Activated CD8-positive, alpha-beta memory T cell treated with anti-CD3 and anti-CD28 coated beads for 24 hours (primary cell): ENCODE data around the gene PRKACB.

ENCODE experiments used
- DNase-seq: peaks from one replicate; pipeline ENCODE4 v3.0.0-alpha.2; 2020

PRKACB gene

DNA sequence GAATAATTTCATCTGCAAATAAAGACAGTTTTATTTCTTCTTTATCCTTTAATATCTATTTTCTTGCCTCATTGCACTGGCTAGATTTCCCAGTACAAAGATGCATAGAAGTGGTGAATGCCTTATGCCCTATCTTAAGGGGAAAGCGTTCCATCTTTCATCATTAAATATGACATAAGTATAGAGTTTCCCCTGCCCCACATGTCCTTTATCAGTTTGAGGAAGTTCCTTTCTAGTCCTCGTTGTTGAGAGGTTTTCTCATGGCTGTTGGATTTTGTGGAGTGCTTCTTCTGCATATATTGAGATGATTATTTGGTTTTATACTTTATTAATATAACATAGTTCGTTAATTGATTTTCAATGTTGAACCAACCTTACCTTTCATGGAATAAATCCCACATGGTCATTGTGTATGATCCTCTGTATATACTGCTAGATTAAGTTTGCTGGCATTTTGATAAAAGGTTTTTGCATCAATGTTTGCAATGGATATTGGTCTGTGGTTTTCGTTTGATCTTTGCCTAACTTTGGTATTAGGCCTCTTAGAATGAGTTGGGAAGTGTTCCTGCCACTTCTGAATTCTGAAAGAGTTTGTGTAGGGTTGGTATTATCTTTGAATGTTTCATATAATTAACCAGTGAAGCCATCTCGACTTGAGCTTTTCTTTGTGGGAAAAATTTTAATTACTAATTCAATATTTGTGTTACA is 15.6 kb downstream of the PRKACB start:
- DNase-seq = no peak

DNA sequence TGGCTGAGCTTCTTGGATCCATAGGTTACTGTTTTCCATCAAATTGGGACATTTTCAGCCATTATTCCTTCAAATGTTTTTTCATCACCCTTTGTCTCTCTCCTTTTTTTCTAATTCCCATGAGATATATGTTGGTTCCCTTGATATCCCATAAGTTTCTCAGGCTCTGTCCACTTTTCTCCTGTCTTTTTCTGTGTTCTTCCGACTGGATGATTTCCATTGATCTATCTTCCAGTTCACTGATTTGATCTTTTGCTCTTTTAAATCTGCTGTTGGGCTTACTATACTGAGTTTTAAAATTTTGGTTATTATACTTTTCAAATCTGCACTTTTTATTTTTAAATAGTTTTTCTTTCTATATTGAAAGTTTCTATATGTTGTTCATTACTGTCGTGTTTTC is 18.2 kb downstream of the PRKACB start:
- no peak for DNase-seq

DNA sequence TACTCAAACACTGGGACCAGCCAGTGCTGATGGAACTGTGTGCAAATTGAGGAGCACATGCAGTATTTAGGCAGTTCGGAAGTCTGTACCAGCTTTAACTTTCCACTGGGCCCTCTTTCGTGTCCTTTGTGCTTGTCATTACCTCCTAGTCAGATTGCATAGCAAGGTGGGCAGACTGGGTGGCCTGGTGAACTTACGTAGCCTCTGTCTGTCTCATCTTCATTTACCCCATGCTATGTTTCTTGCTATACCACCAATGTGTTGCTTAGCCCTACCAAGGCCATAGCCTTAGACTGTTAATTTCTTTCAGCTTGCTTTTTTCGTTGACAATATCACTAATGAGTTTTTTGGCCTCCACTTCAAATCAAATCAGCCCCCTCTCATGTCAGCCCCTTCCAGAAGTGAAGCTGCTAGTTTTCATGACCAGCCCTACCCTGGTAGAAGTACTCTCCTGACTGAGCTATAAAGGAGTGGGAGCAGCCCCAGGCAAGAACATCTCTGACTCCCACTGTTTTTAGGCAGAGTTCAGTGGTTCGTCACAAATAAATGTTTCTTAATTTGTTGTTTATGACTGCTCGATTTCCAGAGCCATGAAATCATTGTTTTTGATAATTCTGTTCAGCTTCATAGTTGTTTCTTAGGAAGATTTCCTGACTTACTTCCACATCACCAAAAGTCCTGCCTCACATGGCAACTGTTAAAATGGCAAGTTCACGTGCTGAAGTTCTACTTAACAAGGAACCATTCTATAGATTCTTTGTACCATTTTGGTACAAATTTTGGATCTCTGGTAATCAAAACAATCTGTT is 19.3 kb downstream of the PRKACB start:
- DNase-seq = no peak

DNA sequence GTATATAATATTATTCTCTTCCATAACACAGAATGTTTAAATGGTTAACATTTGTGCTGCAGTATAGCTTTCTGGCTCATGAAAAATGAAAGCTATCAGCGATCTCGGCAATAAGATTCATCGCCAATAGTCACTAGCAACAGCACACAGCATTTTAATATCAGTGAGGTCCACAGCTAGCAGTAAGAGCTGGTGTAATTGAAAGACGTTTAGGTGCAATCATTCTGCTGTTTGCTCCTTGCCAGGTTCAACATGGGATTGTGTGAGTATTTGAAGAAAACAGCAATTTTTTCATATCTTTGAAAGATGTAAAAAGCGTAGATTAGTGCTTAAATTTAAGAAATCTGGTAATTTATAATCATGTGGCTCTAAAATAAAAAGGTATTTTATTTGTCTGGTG is 20.1 kb downstream of the PRKACB start:
- DNase-seq = no peak

DNA sequence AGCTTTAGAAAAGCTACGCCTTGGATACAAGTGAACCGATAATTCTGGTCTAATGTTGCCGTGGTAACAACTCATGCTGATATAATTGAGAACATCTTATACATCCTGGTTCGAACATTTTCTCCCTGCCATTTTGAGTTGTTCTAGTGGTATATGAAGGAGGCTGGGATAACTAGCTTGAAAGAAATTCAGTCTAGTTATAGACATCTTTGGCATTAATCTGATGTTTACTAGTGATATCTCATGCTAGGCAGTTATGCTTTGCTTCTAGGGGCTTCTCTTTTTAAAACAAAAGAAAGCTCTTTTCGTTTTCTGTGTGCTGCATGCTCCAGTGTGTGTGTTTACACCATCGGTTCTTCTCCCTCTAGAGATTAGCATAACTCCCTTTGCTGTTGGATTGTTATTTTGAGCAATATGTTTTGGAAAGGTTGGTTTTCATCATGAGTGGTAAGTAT is 20.5 kb downstream of the PRKACB start:
- no peak for DNase-seq

DNA sequence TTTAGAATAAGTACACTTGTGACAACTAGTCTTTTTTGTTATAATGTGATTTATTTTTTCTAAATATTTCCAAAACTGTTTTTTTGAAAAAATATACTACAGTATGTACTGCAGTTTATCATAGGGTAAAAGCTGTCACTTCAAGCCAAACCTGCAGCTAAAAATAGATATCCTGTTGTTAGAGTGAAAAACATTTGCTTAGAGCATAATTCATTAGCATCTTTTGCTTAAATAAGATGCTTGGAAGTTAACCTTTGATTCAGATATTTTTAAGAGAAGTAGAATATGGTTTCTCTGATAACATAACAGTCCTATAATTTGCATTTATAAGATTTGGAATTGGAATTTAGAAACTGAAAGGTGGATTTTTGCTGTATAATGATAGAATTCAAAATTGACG is 21.5 kb downstream of the PRKACB start:
- no peak for DNase-seq

DNA sequence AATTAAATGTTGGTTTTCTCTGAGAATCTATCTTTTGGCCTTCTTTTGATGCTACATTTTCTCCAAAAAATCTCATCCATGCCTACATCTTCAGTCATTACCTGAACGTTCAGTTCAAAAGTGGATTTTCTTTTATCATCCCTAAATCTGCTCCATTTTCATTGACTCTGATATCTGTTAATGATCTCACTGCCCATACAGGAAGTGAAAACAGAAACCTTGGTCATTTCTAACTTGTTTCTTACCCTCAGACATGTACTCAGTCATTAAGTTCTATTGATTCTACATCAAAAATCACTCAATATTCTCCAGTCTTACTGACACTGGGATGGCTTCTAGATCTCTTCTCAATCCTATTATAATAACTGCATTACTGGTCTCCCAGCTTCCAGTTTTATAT is 22.7 kb downstream of the PRKACB start:
- no peak for DNase-seq

DNA sequence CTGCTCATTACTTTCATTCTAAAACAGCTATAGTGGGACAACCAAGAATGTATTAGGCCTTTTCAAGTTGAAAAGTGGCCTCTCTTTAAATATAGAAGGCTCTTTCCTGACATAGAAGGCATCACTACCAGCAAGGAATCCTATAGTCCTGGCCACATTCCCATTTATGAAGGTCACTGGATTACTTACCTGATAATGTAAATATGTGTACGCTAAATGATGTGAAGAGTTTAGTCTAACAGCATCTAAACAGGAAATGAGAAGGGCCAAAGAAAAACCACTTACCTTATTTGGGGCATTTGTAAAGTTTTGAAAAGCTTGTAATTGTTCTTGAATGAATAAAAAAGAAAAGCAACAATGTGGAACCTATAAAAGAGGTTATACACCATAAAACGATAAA is 24.7 kb downstream of the PRKACB start:
- no peak for DNase-seq

DNA sequence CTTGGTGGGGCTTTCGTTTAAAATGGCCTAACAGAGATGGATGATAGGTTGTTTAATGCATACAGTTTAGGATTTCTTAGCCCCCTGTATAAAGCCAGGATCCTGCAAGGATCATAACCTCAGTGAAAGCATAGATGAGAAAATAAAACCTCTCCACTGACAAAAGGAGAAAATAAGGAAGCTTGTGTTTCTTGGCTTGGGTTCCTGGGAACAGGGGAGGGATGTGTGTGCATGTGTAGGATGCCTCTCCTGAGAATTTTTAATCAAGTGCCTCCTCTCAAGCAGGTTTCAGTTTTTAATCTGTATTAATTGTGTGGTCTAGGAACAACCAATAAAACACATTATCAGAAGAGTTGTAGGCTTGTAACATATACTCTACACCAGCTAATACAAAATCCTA is 26.1 kb downstream of the PRKACB start:
- no peak for DNase-seq

DNA sequence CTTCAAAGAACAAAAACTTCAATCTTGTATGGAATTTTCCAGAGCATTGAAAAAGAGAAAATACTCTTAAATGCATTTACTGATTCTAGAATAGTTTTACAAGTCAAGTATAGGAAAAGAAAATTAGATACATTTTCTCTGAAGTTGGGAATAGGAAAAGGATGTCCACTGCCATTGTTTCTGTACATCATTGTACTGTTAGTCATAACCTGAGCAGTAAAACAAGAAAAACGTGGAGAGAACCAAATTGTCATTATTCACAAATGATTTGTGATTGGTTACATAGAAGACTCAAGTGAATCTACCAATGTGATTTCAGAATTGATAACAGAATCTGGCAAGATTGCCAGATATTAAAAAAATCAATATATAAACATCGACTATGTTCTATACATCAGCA is 27.4 kb downstream of the PRKACB start:
- no peak for DNase-seq

DNA sequence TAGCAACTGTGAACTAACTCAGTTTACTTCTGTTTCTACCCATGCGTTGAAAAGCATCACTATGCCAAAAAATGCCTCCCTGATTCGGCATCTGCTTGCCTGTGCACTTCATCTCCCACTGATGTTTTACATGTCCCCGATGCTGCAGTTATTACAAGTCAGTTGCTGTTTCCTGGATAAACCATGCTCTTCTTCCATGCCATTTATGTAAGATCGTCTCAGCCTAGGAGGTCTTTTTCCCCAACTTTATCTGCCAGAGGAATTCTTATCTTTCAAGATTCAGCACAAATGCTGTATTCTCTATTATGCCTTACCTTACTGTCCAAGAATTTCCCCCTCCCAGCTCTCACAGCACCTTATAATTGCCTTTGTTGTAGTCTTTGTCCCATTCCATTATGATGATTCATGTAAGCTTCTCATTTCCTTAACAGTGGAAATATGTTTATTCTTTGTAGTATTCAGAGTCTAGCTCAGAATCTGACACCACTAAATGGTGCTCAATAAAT is 30.0 kb downstream of the PRKACB start:
- no peak for DNase-seq

DNA sequence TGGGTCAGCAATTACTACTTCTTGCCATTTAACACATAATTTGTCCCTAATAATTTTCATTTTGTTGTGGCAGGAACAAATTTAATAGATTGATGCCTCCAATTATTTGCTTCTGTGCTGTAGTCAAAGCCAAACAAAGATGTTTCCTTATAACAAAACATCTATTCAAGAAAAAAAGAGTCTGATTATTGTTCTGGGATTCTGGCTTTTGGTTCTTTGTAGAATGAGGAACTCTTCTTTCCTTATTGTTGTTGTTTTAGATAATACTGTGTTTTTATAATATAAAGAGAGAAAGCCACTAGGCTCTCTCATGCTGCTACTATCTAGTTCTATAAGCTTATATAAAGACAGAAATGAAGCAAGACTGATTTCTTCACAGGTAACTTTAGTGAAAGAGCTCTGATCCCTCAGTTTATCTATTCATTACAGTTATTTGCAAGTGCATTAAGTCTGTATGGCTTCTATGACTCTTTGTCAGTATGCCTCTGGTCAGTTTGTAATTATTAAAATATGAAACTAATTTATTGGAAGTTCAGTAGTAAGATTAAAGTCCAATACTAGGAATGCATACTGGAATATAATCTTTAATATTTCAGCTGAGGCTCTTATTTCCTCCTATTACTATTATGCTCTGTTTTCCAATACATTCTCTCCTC is 37.4 kb downstream of the PRKACB start:
- DNase-seq = no peak

DNA sequence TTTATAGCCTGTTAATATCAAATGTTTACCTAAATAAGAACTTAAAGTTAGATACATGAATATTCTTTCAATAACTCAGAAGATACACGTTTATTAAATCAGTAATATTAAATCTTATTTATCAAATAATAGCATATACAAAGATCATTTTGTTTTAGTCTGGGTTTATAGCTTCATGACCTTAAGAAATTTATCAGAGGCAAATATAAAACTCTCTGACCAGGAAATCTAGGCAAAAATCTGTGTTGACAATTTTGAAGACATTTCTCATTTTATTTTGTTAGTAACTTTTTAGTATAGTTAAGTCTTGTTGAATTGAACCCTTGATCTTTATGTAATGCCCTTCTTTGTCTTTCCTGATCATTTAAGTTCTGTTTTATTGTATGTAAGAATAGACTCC is 46.4 kb downstream of the PRKACB start:
- no peak for DNase-seq

DNA sequence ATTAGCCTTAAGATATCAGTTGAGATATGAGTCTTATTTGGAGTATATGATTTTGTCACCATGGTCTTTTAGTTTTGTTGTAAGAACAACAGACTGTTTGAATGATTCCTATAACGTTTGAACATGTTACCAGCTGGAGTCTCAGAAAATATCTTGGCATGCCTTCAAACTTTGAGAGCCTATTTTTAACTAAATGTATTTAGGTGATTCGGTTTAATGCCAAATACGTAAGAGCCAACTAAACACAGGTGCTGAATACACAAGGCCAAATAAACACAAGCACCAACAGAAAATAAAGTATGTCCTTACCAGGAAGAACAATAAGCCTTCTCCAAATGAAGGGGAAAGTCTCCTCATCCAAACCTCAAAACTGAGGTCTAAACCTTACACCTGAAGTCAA is 48.6 kb downstream of the PRKACB start:
- DNase-seq = no peak

DNA sequence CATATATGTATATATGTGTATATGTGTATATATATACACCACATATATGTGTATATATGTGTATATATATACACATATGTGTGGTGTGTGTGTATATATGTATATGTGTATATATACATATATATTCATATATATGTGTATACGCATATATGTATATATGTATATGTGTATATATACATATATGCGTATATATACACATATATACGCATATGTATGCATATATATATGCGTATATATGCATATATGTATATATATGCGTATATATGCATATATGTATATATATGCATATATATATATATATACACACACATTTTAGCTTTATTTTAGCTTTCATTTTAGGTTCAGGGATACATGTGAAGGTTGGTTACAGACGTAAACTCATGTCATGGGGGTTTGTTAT is 54.8 kb downstream of the PRKACB start:
- no peak for DNase-seq

DNA sequence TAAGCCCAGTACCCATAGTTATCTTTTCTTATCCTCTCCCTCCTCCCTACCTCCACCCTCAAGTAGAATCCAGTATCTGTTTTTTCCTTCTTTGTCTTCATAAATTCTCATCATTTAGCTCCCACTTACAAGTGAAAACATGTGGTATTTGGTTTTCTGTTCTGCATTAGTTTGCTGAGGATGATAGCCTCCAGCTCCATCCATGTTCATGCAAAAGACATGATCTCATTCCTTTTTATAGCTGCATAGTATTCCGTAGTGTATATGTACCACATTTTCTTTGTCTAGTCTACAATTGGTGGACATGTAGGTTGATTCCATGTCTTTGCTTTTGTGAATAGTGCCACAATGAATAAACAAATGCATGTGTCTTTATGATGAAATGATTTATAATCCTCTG is 55.2 kb downstream of the PRKACB start:
- DNase-seq = no peak

DNA sequence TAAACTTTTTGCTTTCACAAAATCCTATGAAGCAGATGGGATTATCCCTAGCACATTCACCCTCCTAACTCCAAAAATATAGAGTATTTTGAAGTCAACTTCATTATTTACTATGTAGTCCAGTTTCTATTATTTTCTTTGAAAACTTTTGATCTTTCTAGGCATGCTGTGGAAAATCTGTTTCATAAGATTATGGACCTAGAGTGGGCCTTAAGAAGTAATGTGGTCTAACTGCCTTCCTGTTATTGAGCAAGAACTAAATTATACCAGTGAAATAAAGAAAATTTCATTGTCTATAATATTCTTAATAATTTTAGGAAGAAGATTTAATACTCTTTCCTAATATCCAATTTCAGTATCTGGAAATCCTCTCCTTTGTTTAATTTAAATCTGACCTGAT is 58.1 kb downstream of the PRKACB start:
- DNase-seq = no peak

DNA sequence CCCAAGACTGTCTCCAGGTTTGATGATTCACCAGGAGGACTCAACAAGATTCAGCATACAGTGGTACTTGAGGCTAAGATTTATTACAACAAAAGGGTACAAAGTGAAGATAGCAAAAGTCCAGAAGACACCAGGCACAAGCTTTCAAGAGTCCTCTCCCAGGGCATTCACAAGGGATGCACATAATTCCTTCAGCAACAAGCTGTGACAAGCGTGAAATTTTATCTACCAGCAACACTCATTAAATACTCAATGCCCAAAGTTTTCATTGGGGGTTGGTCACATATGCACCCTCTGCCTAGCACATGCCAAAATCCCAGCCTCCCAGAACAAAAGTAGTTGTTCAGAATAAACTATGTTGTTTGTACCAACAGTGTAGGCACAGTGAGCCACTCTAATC is 62.3 kb downstream of the PRKACB start:
- DNase-seq = no peak

DNA sequence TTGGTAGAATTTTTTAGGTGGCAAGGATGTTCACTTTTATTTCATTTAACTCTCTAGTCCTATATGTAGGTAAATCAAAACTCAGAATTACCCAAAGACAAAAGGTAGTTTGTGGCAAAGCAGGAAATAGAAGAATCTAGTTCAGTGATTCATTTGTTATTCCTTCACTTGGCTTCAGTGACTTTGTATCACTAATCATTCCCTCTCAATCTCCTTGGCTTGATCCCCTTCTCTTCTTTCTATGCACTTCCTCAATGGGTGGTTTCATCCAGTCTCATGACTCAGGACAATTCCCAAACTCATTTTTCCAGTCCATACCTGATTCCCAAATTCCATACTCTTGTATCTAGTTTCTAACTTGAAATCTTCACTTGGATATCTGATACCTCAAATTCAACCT is 64.9 kb downstream of the PRKACB start:
- no peak for DNase-seq

DNA sequence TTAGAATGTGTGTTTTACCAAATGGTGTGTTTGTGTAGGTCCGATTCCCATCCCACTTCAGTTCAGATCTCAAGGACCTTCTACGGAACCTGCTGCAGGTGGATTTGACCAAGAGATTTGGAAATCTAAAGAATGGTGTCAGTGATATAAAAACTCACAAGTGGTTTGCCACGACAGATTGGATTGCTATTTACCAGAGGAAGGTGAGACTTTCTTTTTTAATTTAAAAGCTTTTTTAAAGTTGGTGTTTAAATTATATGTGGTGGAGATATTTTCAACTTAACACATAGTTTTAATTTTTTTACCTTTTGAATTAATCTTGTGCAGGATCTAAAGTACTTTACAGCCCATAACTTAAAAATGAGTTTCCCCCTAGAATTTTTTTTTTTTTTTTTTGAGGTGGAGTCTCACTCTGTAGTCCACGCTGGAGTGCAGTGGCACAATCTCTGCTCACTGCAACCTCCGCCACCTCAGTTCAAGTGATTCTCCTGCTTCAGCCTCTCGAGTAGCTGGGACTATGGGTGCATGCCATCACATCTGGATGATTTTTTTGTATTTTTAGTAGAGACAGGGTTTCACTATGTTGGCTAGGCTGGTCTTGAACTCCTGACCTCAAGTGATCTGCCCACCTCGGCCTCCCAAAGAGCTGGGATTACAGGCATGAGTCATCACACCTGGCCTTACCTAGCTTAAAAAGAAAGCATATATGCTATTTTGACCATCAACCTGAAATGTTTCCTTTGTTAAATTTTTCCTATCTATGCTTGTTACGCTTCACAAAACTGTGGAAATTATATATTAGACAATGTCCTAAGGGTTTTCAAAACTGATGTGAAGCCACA is 70.3 kb downstream of the PRKACB start:
- no peak for DNase-seq

DNA sequence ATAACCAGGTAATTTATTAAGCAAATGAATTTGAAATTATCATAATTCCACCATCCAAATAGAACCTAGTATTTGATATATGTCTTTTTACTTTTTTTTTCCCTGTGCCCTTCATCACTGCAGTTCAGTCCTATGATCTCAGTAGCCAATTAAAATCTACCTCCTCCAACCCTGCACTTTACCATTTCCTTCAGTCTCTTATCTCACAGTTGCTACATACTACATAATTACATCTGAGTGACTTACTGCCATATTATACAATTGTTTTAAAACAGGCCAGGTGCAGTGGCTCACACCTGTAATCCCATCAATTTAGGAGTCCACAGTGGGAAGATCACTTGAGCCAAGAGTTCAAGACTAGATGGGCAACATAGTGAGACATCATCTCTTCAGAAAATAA is 73.2 kb downstream of the PRKACB start:
- no peak for DNase-seq

DNA sequence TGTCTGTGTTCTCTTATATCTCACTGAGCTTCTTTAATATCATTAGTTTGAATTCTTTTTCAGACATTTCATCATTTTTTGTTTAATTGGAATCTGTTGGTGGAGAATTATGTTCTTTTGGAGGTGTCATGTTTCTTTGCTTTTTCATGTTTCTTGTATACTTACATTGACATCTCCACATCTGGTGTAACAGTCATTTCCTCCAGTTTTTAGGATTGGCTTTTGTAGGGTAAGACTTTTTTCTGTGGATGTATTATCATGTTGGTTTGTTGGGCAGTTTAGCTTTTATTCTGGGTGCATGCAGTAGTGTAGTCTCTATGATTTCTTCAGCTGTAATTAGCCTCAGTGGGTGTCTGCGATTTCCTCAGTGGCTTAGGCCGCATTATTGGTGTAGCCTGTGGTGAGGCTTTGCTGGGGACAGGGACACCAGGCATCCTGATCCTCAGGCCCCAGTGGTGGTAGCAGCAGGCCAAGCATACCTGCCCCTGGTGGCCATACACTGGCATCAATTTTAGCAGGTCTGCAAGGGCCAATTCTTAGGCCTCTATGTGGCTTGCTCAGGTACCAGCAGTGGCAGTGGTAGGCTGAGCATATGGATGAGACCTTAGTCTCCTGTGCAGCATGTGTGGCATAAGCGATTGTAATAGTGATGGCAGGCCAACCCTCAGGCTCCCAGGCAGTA is 79.8 kb downstream of the PRKACB start:
- DNase-seq = no peak
